Neuronal stem cell (in vitro differentiated cells): ENCODE data around the gene PGBD2. TPM values are rescaled to one million over a fixed set of nuclear protein-coding genes. Genes with fewer than 3 reads are reported as not detected.

Experiments
- DNase-seq: peaks from one replicate; pipeline ENCODE4 v3.0.0-alpha.2; 2013; ENCODE audit warnings: low spot score
- H2AFZ ChIP-seq: one replicate; pipeline ENCODE4 v1.6.1; 2013; ENCODE audit warnings: mild to moderate bottlenecking, low read length, inconsistent platforms
- H2AK5ac ChIP-seq: 2 replicates; pipeline ENCODE4 v1.6.1; 2013; ENCODE audit warnings: low read depth, mild to moderate bottlenecking, inconsistent platforms, low read length, moderate library complexity, mixed read lengths
- H2BK120ac ChIP-seq: 2 replicates; pipeline ENCODE4 v1.6.1; 2013; ENCODE audit warnings: low read depth, mild to moderate bottlenecking, inconsistent platforms, low read length, moderate library complexity, mixed read lengths
- H2BK12ac ChIP-seq: one replicate; pipeline ENCODE4 v1.6.1; 2013; ENCODE audit warnings: low read length, inconsistent platforms
- H2BK15ac ChIP-seq: 2 replicates; pipeline ENCODE4 v1.6.1; 2013; ENCODE audit warnings: mild to moderate bottlenecking, low read length, inconsistent platforms, mixed read lengths
- H2BK5ac ChIP-seq: one replicate; pipeline ENCODE4 v1.6.1; 2013; ENCODE audit warnings: inconsistent platforms, mild to moderate bottlenecking, low read length, moderate library complexity
- H3K14ac ChIP-seq: one replicate; pipeline ENCODE4 v1.6.1; 2013; ENCODE audit warnings: low read length, inconsistent platforms
- H3K18ac ChIP-seq: 2 replicates; pipeline ENCODE4 v1.6.1; 2013; ENCODE audit warnings: low read length, inconsistent platforms
- H3K23ac ChIP-seq: 2 replicates; pipeline ENCODE4 v1.6.1; 2013; ENCODE audit warnings: low read depth, mild to moderate bottlenecking, mixed read lengths, low read length, inconsistent platforms; ENCODE audit not compliant: poor library complexity
- H3K27ac ChIP-seq: replicated peaks from 3 replicates; pipeline ENCODE4 v1.5.1; 2013; ENCODE audit warnings: low read length, inconsistent platforms
- H3K27me3 ChIP-seq, 3 experiments: 2 replicates each; pipeline ENCODE4 v1.6.1; 2013; ENCODE audit warnings: low read length in 3 of 3, mild to moderate bottlenecking in 2 of 3, inconsistent platforms in 1 of 3, low read depth in 1 of 3, mixed read lengths in 1 of 3, moderate library complexity in 1 of 3; ENCODE audit not compliant: control insufficient read depth in 3 of 3, insufficient read depth in 3 of 3
- H3K36me3 ChIP-seq, 2 donors: replicated peaks in 1 of 2; 2 replicates each; pipeline ENCODE4 v1.6.1; 2013; ENCODE audit warnings: low read length in 2 of 2; ENCODE audit not compliant: control insufficient read depth in 2 of 2, insufficient read depth in 2 of 2
- H3K4ac ChIP-seq: 2 replicates; pipeline ENCODE4 v1.6.1; 2013; ENCODE audit warnings: inconsistent platforms, mild to moderate bottlenecking, low read length, moderate library complexity
- H3K4me1 ChIP-seq, 2 donors: 1 replicate in 1 of 2; 2 replicates in 1 of 2; pipeline ENCODE4 v1.6.1; 2013; ENCODE audit warnings: low read length in 2 of 2, low read depth in 1 of 2; ENCODE audit not compliant: control insufficient read depth in 2 of 2, insufficient read depth in 1 of 2
- H3K4me2 ChIP-seq: one replicate; pipeline ENCODE4 v1.6.1; 2013; ENCODE audit warnings: mild to moderate bottlenecking, low read length, inconsistent platforms; ENCODE audit not compliant: insufficient read depth, poor library complexity, severe bottlenecking
- H3K4me3 ChIP-seq, 2 donors: 2 replicates each; pipeline ENCODE4 v1.5.1; 2013; ENCODE audit warnings: low read length in 2 of 2, mild to moderate bottlenecking in 2 of 2, inconsistent platforms in 1 of 2, moderate library complexity in 1 of 2
- H3K79me1 ChIP-seq: one replicate; pipeline ENCODE4 v1.6.1; 2013; ENCODE audit warnings: low read depth, mild to moderate bottlenecking, inconsistent platforms, low read length, moderate library complexity
- H3K9ac ChIP-seq: one replicate; pipeline ENCODE4 v1.6.1; 2013; ENCODE audit warnings: mild to moderate bottlenecking, low read depth, low read length, inconsistent platforms; ENCODE audit not compliant: poor library complexity
- H3K9me3 ChIP-seq, 2 donors: replicated peaks in 1 of 2; 2 replicates each; pipeline versions ENCODE3 to v1.6.1; 2013; ENCODE audit warnings: low read length in 2 of 2, mild to moderate bottlenecking in 2 of 2, inconsistent platforms in 1 of 2, low read depth in 1 of 2, mixed read lengths in 1 of 2, moderate library complexity in 1 of 2; ENCODE audit not compliant: control insufficient read depth in 2 of 2, insufficient read depth in 1 of 2
- H4K8ac ChIP-seq: one replicate; pipeline ENCODE4 v1.6.1; 2013; ENCODE audit warnings: low read depth, mild to moderate bottlenecking, inconsistent platforms, low read length, moderate library complexity
- H4K91ac ChIP-seq: one replicate; pipeline ENCODE4 v1.6.1; 2013; ENCODE audit warnings: low read length, low read depth, mild to moderate bottlenecking, inconsistent platforms; ENCODE audit not compliant: poor library complexity
- WGBS, 2 donors: extraction: QIAGEN DNeasy Blood & Tissue Kit; methylation state at CpG; one replicate each; pipeline ENCODE4 v1.1.7; 2013; ENCODE audit warnings: missing lambda C conversion rate in 2 of 2, mixed read lengths in 1 of 2; ENCODE audit not compliant: insufficient read length in 2 of 2, insufficient replicate concordance in 1 of 2; ENCODE audit errors: extremely low coverage in 2 of 2; 5-methylcytosine and 5-hydroxymethylcytosine counted together
- polyA plus RNA-seq, 2 experiments: library from polyadenylated mRNA; stranded (reverse); fragments of 200-250 nt; gene quantifications; one replicate each; pipeline ENCODE4 v1.2.3, GENCODE V29; 2013

The PGBD2 gene
- 2.3 TPM for polyA plus RNA-seq (2013, experiment 1 of 2)
- polyA plus RNA-seq (2013, experiment 2 of 2): 2.5 TPM

GRCh38 chr1:248906009-248906752, at the start of gene PGBD2:
Gene PGBD2, plus strand, starts transcription at chr1:248906235. Its CDS starts 7,628 bp downstream, at chr1:248913863.
- Histone ChIP-seq H3K4me1 (peaks cover 7 to 9% of the 10 kb centered on the region in 2 donors), H3K4me3 (peak within 1 kb of the TSS; percentile 87), H3K27ac (peak within 1 kb of the TSS; percentile 93), H3K23ac (peak within 1 kb of the TSS; percentile 99), H3K14ac (peak within 1 kb of the TSS; percentile 97), H3K18ac (peak within 1 kb of the TSS; percentile 99), H2BK5ac (peak within 1 kb of the TSS; percentile 68), H2AFZ (peak within 1 kb of the TSS; percentile 95), H2AK5ac (peak within 1 kb of the TSS; percentile 29), H4K91ac (peak within 1 kb of the TSS; percentile 96), H2BK120ac (no peak within 1 kb of the TSS), H3K9me3 (no peaks in the 10 kb centered on the region), H4K8ac (peak within 1 kb of the TSS; percentile 99), H3K36me3 (peaks cover 0 to 16% of the 10 kb centered on the region in 2 donors), H3K9ac (peak within 1 kb of the TSS; percentile 95), H3K27me3 (no peaks in the 10 kb centered on the region), H3K4ac (no peak within 1 kb of the TSS), H3K4me2 (peak within 1 kb of the TSS; percentile 55), H2BK12ac (no peak within 1 kb of the TSS), H2BK15ac (no peak within 1 kb of the TSS), H3K79me1 (peaks cover 2% of the 10 kb centered on the region)
- WGBS, 2 donors: no CpG with 5 or more reads among the region's 80 CpGs
- peak; percentile 92 for DNase-seq

GRCh38 chr1:248857201-248857600, 48.8 kb upstream of the PGBD2 start:
- no peak overlapping the region for H2BK5ac ChIP-seq
- peak overlapping the region; percentile 55 to 78 for H3K4me3 ChIP-seq
- no peak overlapping the region for H3K14ac ChIP-seq
- peaks cover 26 to 42% of the 10 kb centered on the region in 2 donors for H3K36me3 ChIP-seq
- H4K91ac ChIP-seq: no peak overlapping the region
- H3K27ac ChIP-seq: no peak overlapping the region
- no peak overlapping the region for H2AK5ac ChIP-seq
- H2BK120ac ChIP-seq: no peak overlapping the region
- H3K4ac ChIP-seq: no peak overlapping the region
- no peak overlapping the region for H2BK12ac ChIP-seq
- DNase-seq: no peak
- peaks cover 10% of the 10 kb centered on the region for H3K79me1 ChIP-seq
- no peaks in the 10 kb centered on the region for H3K9me3 ChIP-seq
- H3K27me3 ChIP-seq: peaks cover 0 to 12% (median 3%) of the 10 kb centered on the region in 3 experiments
- no peak overlapping the region for H2AFZ ChIP-seq
- H3K23ac ChIP-seq: no peak overlapping the region
- H3K9ac ChIP-seq: no peak overlapping the region
- no peak overlapping the region for H4K8ac ChIP-seq
- no peak overlapping the region for H3K18ac ChIP-seq
- H3K4me2 ChIP-seq: peak overlapping the region; percentile 75
- H2BK15ac ChIP-seq: no peak overlapping the region
- H3K4me1 ChIP-seq: peaks cover 10 to 11% of the 10 kb centered on the region in 2 donors
- no CpG with 5 or more reads among the region's 7 CpGs for WGBS, 2 donors

GRCh38 chr1:248857749-248858095, 48.3 kb upstream of the PGBD2 start:
- Histone ChIP-seq H3K36me3 (peaks cover 22 to 37% of the 10 kb centered on the region in 2 donors), H3K4me1 (peaks cover 10 to 11% of the 10 kb centered on the region in 2 donors), H2BK12ac (no peak overlapping the region), H3K18ac (peak overlapping the region; percentile 92), H3K27me3 (peaks cover 0 to 17% (median 9%) of the 10 kb centered on the region in 3 experiments), H4K91ac (no peak overlapping the region), H2BK15ac (no peak overlapping the region), H2BK5ac (no peak overlapping the region), H3K27ac (no peak overlapping the region), H2BK120ac (no peak overlapping the region), H3K9ac (peak overlapping the region; percentile 83), H3K4ac (peak overlapping the region; percentile 66), H3K4me3 (peak overlapping the region; percentile 55 to 78), H2AFZ (peak overlapping the region; percentile 82), H3K79me1 (peaks cover 10% of the 10 kb centered on the region), H3K23ac (peak overlapping the region; percentile 90), H3K14ac (peak overlapping the region; percentile 39), H2AK5ac (peak overlapping the region; percentile 79), H3K9me3 (no peaks in the 10 kb centered on the region), H4K8ac (peak overlapping the region; percentile 55), H3K4me2 (peak overlapping the region; percentile 75)
- no peak for DNase-seq
- no CpG with 5 or more reads among the region's 4 CpGs for WGBS, 2 donors
